NCI-H187 (cell line): ENCODE data around the gene PDXK.

Source experiments
- DNase-seq, 2 experiments: peaks; one replicate each; lab custom pipeline; 2025; lab: John Stamatoyannopoulos, UW

PDXK gene

GRCh38 chr21:43764576-43765495 is 45.9 kb downstream of the PDXK start:
- DNase-seq = no peak

DNA sequence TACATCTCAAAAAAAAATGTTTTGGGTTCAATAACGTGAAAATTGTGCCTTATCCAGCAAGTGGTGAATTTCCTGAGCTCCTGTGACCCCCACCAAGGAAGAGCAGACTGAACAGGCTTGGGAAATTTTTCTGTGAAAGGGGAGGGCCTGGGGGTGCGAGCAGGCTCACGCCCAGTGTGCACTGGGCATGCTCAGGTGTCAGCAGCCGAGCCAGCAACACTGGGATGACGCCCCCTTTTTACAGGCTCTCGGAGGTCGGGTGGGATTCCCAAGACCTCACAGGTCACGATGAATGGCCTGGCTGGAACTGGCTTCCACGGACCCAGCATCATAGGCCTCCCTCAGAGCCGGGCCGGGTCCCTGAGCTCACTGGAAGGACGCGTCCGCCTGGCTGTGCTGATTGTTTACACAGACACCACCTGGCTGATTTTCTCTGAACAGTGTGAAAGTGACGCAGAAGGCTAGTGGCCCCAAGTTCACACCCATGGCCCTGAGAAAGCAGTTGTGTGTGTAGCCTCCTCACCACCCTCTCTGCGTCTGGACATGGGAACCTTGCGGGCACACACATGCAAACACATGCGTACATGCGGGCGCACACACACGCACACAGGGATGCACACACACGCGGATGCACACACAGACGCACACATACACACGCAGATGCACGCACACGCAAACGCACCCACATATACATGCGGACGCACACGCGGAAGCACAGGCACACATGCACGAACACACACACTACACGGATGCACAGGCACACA is 48.0 kb downstream of the PDXK start:
- no peak for DNase-seq

DNA sequence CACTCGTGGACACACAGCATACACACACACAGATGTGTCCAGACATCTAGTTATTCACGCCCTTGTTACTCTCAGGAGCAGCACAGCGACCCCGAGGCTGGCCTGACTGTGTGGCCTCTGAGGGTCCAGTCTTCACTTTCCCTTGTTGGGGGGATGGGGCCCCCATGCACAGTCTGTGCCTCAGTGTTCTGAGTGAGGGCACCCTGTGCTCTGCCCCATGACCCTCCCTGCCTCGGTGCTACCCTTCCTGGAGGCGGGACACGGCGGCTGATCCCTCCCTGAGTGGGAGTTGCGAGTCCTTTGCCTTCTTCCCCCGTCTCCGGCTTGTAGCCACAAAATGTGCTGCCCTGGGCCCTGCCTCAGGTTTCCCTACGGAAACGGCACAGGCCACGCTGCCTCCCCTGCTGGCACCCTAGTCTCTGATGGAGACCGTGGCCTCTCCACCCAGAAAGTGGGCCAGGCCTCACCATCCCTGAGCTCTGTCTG is 48.6 kb downstream of the PDXK start:
- no peak for DNase-seq

GRCh38 chr21:43767984-43768867 is 49.3 kb downstream of the PDXK start:
- no peak for DNase-seq

- no peak for DNase-seq
These were observed 49.9 kb downstream of the PDXK start for GRCh38 chr21:43768868-43769167.

GRCh38 chr21:43769325-43769958 is 50.5 kb downstream of the PDXK start:
- no peak for DNase-seq

GRCh38 chr21:43770066-43770655 is 51.2 kb downstream of the PDXK start:
- DNase-seq = no peak

- no peak for DNase-seq
These were observed 52.3 kb downstream of the PDXK start for GRCh38 chr21:43771199-43771675.

DNA sequence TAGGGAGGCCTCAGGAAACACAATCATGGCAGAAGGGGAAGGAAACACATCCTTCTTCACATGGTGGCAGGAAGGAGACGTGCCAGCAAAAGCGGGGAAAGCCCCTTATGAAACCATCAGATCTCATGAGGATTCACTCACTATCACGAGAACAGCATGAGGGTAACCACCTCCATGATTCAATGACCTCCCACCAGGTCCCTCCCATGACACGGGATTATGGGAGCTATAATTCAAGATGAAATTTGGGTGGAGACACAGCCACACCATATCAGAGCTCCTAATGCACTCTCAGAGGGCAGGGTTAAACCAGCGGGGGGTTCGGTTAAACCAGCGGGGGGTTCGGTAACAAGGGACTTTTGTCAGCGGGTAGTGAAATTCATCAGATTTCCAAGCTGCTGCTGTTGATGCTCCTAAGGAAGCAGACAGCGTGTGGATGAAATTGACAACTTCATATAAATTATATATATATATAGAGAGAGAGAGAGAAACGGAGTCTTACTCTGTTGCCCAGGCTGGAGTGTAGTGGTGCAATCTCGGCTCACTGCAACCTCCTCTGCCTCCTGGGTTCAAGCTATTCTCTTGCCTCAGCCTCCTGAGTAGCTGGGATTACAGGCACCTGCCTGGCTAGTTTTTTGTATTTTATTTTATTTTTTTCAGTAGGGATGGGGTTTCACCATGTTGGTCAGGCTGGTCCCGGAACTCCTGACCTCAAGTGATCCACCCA is 52.9 kb downstream of the PDXK start:
- DNase-seq = no peak

- DNase-seq = no peak
These were observed 53.5 kb downstream of the PDXK start for GRCh38 chr21:43772425-43772821.

DNA sequence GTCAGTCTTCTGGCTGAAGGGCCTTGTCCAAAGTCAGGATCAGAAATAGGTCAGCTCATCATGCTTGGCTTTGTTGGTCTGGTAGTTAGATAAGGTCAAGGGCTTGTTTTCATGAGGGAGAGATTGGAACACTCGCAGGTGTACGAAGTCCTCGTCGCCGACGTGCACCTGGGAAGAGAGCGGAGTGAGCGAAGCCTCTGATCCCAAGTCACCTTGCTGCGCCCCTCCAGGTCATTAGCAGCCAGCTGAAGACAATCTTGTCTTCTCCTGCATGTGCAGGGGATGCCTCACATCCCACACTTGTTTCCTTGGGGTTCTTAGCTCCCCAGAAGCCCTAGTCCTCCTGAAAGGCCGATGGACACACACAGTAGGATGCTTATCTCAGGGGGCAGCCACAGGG is 55.2 kb downstream of the PDXK start:
- DNase-seq = no peak

DNA sequence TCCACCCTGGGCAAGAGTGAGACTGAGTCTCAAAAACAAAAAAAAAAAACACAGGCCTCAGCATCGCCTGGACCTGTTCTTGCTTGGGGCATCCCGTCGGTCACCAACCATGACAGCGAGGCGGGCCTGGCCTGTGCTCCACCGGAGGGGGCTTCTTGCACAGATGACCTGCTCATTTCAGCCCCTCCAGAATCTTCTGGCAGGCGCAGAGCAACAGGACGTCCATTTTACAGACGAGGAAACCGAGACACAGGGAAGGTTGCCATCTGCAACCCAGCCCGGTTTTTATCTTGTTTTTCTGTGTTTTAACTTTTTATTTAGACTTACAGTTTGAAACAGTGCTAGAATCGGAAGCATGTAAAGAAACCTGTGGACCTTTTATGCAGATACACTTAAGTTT is 56.3 kb downstream of the PDXK start:
- no peak for DNase-seq

GRCh38 chr21:43775795-43776430 is 57.0 kb downstream of the PDXK start, which contains the start of gene CSTB:
CSTB (minus strand) TSS chr21:43776308; CDS start chr21:43776269, 39 bp downstream.
- peak; percentile 63 to 76 for DNase-seq

GRCh38 chr21:43777953-43778352 is 59.0 kb downstream of the PDXK start:
- no peak for DNase-seq

DNA sequence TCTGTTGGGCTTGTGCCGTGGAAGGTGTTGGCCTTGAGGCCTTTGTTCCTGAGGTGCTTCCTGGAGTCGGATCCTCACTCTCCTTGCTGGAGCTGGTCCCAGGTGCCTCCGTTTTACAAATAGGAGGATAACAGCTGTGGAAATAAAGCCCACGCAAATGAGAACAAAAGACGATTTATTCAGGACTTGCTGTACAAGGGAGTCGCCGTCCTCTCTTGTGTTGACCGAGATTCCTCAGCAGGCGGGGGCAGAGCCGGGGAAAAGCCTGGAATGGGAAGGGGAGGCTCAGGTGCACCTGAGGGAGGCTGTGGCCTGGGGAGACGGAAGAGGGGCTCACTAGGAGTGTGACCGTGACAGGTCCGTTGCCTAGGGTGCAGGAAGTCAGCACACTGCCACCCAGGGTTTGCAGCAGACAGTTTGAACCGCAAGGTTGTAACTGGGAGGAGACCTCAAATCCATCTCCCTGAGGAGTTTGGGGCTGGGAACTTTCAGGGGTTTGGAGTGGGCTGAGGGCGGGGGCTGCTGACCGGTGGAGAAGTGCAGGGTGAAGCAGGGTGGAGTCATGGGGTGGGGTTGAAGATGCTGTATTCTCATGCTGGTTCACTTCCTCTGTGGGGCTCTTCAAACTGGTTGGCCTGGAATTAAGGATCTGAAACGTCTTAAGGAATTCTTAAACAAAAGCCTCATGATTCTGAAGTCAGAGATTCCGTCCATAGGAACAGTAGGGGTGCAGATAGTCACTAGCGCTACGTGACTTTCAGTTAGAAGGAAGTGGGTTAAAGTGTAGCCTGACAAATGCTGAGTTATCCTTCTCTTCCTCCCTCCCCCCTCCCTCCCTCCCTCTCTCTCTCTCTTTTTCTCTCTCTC is 59.8 kb downstream of the PDXK start:
- DNase-seq = no peak

- DNase-seq = no peak
These were observed 60.7 kb downstream of the PDXK start for GRCh38 chr21:43779660-43780059.

DNA sequence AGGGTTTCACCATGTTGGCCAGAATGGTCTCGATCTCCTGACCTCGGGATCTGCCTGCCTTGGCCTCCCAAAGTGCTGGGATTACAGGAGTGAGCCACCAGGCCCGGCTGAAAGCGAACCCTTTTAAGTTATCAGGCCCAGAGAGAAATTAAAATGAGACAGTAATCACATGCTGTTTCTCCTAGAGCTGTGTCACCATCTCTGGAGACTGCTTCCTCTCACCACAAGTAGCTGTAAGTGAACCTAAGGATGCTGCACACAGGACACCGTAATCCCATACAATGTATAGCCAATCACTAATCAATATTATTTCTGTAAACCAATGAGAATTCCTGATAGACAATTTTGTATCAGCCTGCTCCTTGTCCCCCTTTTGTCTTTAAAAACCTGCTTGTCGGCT is 62.9 kb downstream of the PDXK start:
- DNase-seq = no peak

DNA sequence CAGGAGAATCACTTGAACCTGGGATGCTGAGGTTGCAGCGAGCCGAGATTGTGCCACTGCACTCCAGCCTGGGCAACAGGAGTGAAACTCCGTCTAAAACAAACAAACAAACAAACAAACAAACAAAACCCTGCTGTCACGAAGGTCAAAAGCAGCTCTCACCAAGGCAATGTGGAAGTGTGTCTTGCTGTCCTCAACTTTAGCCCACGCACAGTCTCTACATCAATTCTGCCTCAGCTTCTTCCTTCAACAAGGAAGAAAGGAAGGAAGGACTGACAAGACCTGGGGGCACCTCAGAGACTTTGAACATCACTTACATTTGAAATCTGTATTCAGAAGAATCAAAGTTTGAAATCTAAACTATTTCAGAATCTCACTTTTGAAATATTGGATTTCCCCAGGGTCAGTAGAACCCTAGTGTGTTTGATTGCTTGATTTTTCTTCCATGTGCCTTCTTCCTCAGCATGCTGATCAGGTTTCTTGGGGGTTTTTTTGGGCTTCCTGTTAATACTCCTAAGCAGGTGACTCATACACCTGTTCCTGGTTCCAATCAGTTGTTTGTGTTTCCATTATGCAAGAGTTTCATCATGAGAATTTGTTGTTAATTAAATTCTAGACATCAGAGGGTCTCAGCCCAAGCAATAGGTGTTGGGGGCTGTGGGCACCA is 63.6 kb downstream of the PDXK start:
- no peak for DNase-seq
